Smooth muscle cell (in vitro differentiated cells): ENCODE data around the gene HK1. TPM values are rescaled to one million over a fixed set of nuclear protein-coding genes. Genes with fewer than 3 reads are reported as not detected.

Source experiments
- DNase-seq: peaks from one replicate; lab custom pipeline; 2025; ENCODE audit not compliant: unreplicated experiment; lab: John Stamatoyannopoulos, UW
- H2AFZ ChIP-seq: fragments of 200-600 bp; sonication (generic); 2 replicates; pipeline ENCODE4 v1.6.0; 2016; ENCODE audit warnings: antibody characterized with exemption, low read depth, mild to moderate bottlenecking
- H3F3A ChIP-seq: fragments of 200-600 bp; sonication (generic); 2 replicates; pipeline ENCODE4 v1.6.0; 2017; ENCODE audit warnings: antibody characterized with exemption, low read depth
- H3K27ac ChIP-seq: fragments of 200-600 bp; sonication (generic); 2 replicates; pipeline ENCODE4 v1.5.1; 2016; ENCODE audit warnings: low read depth, mild to moderate bottlenecking
- H3K27me3 ChIP-seq: fragments of 200-600 bp; sonication (generic); 2 replicates; pipeline ENCODE4 v1.6.1; 2016; ENCODE audit warnings: low read depth, mild to moderate bottlenecking
- H3K36me3 ChIP-seq: fragments of 200-600 bp; sonication (generic); 2 replicates; pipeline ENCODE4 v1.5.1; 2016; ENCODE audit warnings: low read depth
- H3K4me1 ChIP-seq: fragments of 200-600 bp; sonication (generic); 2 replicates; pipeline ENCODE4 v1.5.1; 2016; ENCODE audit warnings: low read depth
- H3K4me2 ChIP-seq: fragments of 200-600 bp; sonication (generic); 2 replicates; pipeline ENCODE4 v1.6.0; 2016; ENCODE audit warnings: mild to moderate bottlenecking
- H3K4me3 ChIP-seq: fragments of 200-600 bp; sonication (generic); 2 replicates; pipeline ENCODE4 v1.5.1; 2016; ENCODE audit warnings: mild to moderate bottlenecking
- H3K79me2 ChIP-seq: fragments of 200-600 bp; sonication (generic); 2 replicates; pipeline ENCODE4 v1.6.0; 2016; ENCODE audit warnings: low read depth, mild to moderate bottlenecking
- H3K9ac ChIP-seq: fragments of 200-600 bp; sonication (generic); 2 replicates; pipeline ENCODE4 v1.6.0; 2016; ENCODE audit warnings: low read depth
- H3K9me3 ChIP-seq: fragments of 200-600 bp; sonication (generic); replicated peaks from 2 replicates; pipeline ENCODE4 v1.5.1; 2016; ENCODE audit warnings: low read depth
- H4K20me1 ChIP-seq: fragments of 200-600 bp; sonication (generic); 2 replicates; pipeline ENCODE4 v1.6.0; 2016; ENCODE audit warnings: low read depth
- CTCF ChIP-seq: fragments of 200-600 bp; sonication (generic); IDR thresholded peaks from 2 replicates; pipeline ENCODE4 v1.5.1; 2017; ENCODE audit warnings: borderline replicate concordance, mild to moderate bottlenecking, antibody characterized with exemption; ENCODE audit not compliant: insufficient read depth, poor library complexity, severe bottlenecking
- WGBS: methylation state at CpG from one replicate; pipeline ENCODE4 v1.1.7; 2016; ENCODE audit warnings: low lambda C conversion rate; 5-methylcytosine and 5-hydroxymethylcytosine counted together
- polyA plus RNA-seq: library from polyadenylated mRNA; unstranded; fragments of >200 nt; fragmentation: Nextera tagmentation; extraction: Ambion mirVana; gene quantifications from 2 replicates; pipeline ENCODE4 v1.2.1, GENCODE V29; 2016
- total RNA-seq: library from RNA; depleted of rRNA; stranded (reverse); fragments of >200 nt; gene quantifications from 2 replicates; pipeline ENCODE4 v1.2.3, GENCODE V29; 2014

Gene HK1
- total and polyA plus RNA-seq, 2 experiments from 2014 or later = 62.7 to 123 TPM

- Histone ChIP-seq H3K4me1 (no peaks in the 10 kb centered on the region), H3K4me2 (no peak overlapping the region), H3F3A (no peaks in the 10 kb centered on the region), H3K36me3 (no peaks in the 10 kb centered on the region), H3K9me3 (no peaks in the 10 kb centered on the region), H3K27me3 (no peaks in the 10 kb centered on the region), H3K27ac (no peak overlapping the region), H3K79me2 (no peaks in the 10 kb centered on the region), H4K20me1 (no peaks in the 10 kb centered on the region), H3K4me3 (no peak overlapping the region), H2AFZ (no peak overlapping the region), H3K9ac (no peak overlapping the region)
- 79% methylated on average over 5 of the region's 5 CpGs for WGBS
- no peak for TF ChIP-seq CTCF
- no peak for DNase-seq
Measured at GRCh38 chr10:69239136-69239535, 39.2 kb upstream of the HK1 start.

GRCh38 chr10:69239816-69240434 is 38.4 kb upstream of the HK1 start:
- DNase-seq = no peak

GRCh38 chr10:69240455-69240854 is 37.8 kb upstream of the HK1 start:
- H2AFZ ChIP-seq = no peak overlapping the region
- H3K4me1 ChIP-seq = no peaks in the 10 kb centered on the region
- H3K9ac ChIP-seq = no peak overlapping the region
- no peak overlapping the region for H3K27ac ChIP-seq
- H3F3A ChIP-seq = no peaks in the 10 kb centered on the region
- no peaks in the 10 kb centered on the region for H3K27me3 ChIP-seq
- H3K9me3 ChIP-seq = no peaks in the 10 kb centered on the region
- H3K36me3 ChIP-seq = no peaks in the 10 kb centered on the region
- DNase-seq = no peak
- no peak for TF ChIP-seq CTCF
- no peaks in the 10 kb centered on the region for H3K79me2 ChIP-seq
- H3K4me2 ChIP-seq = no peak overlapping the region
- no peak overlapping the region for H3K4me3 ChIP-seq
- WGBS = 96% methylated on average over 11 of the region's 11 CpGs
- H4K20me1 ChIP-seq = no peaks in the 10 kb centered on the region

More at GRCh38 chr10:69239816-69240434, 38.4 kb upstream of the HK1 start:
- H3K4me2 ChIP-seq = no peak overlapping the region
- H3F3A ChIP-seq = no peaks in the 10 kb centered on the region
- H2AFZ ChIP-seq = no peak overlapping the region
- no peak overlapping the region for H3K4me3 ChIP-seq
- no peaks in the 10 kb centered on the region for H3K27me3 ChIP-seq
- no peak for TF ChIP-seq CTCF
- no peak overlapping the region for H3K27ac ChIP-seq
- no peaks in the 10 kb centered on the region for H3K79me2 ChIP-seq
- H3K4me1 ChIP-seq = no peaks in the 10 kb centered on the region
- 85% methylated on average over 6 of the region's 6 CpGs for WGBS
- H3K9me3 ChIP-seq = no peaks in the 10 kb centered on the region
- H3K9ac ChIP-seq = no peak overlapping the region
- no peaks in the 10 kb centered on the region for H4K20me1 ChIP-seq
- H3K36me3 ChIP-seq = no peaks in the 10 kb centered on the region

GRCh38 chr10:69241575-69241974 is 36.7 kb upstream of the HK1 start:
- Histone ChIP-seq H3K4me3 (no peak overlapping the region), H3K79me2 (no peaks in the 10 kb centered on the region), H2AFZ (no peak overlapping the region), H3K9me3 (no peaks in the 10 kb centered on the region), H3K4me1 (no peaks in the 10 kb centered on the region), H3K9ac (no peak overlapping the region), H3F3A (no peaks in the 10 kb centered on the region), H4K20me1 (no peaks in the 10 kb centered on the region), H3K4me2 (no peak overlapping the region), H3K27me3 (no peaks in the 10 kb centered on the region), H3K36me3 (no peaks in the 10 kb centered on the region), H3K27ac (no peak overlapping the region)
- TF ChIP-seq CTCF = no peak
- DNase-seq = no peak
- 86% methylated on average over 7 of the region's 7 CpGs for WGBS
